B cell (primary cell): ENCODE data around the gene AMZ1. TPM values are rescaled to one million over a fixed set of nuclear protein-coding genes. Genes with fewer than 3 reads are reported as not detected.

Experiments
- ATAC-seq: fragments of 200-7000 bp; cut with Tn5 transposase; one replicate; pipeline ENCODE4 v1.10.0; 2021; ENCODE audit warnings: low read depth, mild to moderate bottlenecking, moderate number of reproducible peaks, moderate library complexity
- CTCF ChIA-PET: fragments of 350-600 bp; sonication (Branson Sonifier 250); formaldehyde crosslinking; loops from one replicate; lab custom pipeline; 2021; ENCODE audit warnings: antibody characterized with exemption, inconsistent platforms; lab: Charles Lee
- POLR2A ChIA-PET: fragments of 350-600 bp; sonication (Branson Sonifier 250); formaldehyde crosslinking; loops from one replicate; lab custom pipeline; 2021; ENCODE audit warnings: antibody characterized with exemption; lab: Charles Lee
- DNase-seq: peaks from one replicate; pipeline ENCODE4 v3.0.0; 2013
- H2AFZ ChIP-seq: 2 replicates; pipeline ENCODE4 v1.6.1; 2012; ENCODE audit warnings: mild to moderate bottlenecking, low read depth, low read length; ENCODE audit not compliant: insufficient read depth, poor library complexity, severe bottlenecking
- H3K27ac ChIP-seq, 2 donors: 1 replicate in 1 of 2; 2 replicates in 1 of 2; pipeline ENCODE4 v1.5.1; 2012 to 2013; ENCODE audit warnings: low read length in 2 of 2, mild to moderate bottlenecking in 2 of 2, moderate library complexity in 1 of 2
- H3K27me3 ChIP-seq, 4 experiments: fragments of 200-600 bp in 1 of 4; sonication (generic) in 1 of 4; replicated peaks in 1 of 4; 1 replicate in 2 of 4; 2 replicates in 2 of 4; pipeline versions ENCODE4 v1.6.1 to v1.7.0; 2013 to 2016; ENCODE audit warnings: low read length in 3 of 4, mild to moderate bottlenecking in 2 of 4, mixed read lengths in 1 of 4, moderate library complexity in 1 of 4; ENCODE audit not compliant: insufficient read depth in 4 of 4, control insufficient read depth in 3 of 4; ENCODE audit errors: control extremely low read depth in 1 of 4
- H3K36me3 ChIP-seq, 2 experiments: replicated peaks in 1 of 2; 1 replicate in 1 of 2; 2 replicates in 1 of 2; pipeline versions ENCODE4 v1.6.1 to v1.7.1; 2013; ENCODE audit warnings: low read length in 1 of 2; ENCODE audit not compliant: insufficient read depth in 2 of 2, control insufficient read depth in 1 of 2; ENCODE audit errors: control extremely low read depth in 1 of 2, extremely low read depth in 1 of 2
- H3K4me1 ChIP-seq, 2 donors: fragments of 200-600 bp in 1 of 2; sonication (generic) in 1 of 2; 1 replicate in 1 of 2; 2 replicates in 1 of 2; pipeline versions ENCODE4 v1.5.1 to v1.6.1; 2013 to 2017; ENCODE audit warnings: low read length in 2 of 2; ENCODE audit not compliant: control insufficient read depth in 2 of 2, insufficient read depth in 2 of 2
- H3K4me2 ChIP-seq: replicated peaks from 2 replicates; pipeline ENCODE3; 2012; ENCODE audit warnings: mild to moderate bottlenecking, low read depth, low read length; ENCODE audit not compliant: poor library complexity, severe bottlenecking
- H3K4me3 ChIP-seq, 5 experiments: fragments of 200-600 bp in 1 of 5; sonication (generic) in 1 of 5; 1 replicate in 3 of 5; 2 replicates in 2 of 5; pipeline versions ENCODE4 v1.5.1 to v1.7.0; 2011 to 2016; ENCODE audit warnings: low read length in 4 of 5, mild to moderate bottlenecking in 4 of 5, low read depth in 2 of 5, control low read depth in 1 of 5, moderate library complexity in 1 of 5; ENCODE audit not compliant: insufficient read depth in 1 of 5; ENCODE audit errors: control extremely low read depth in 1 of 5, extremely low read depth in 1 of 5
- H3K79me2 ChIP-seq: fragments of 200-600 bp; sonication (generic); one replicate; pipeline ENCODE4 v1.6.0; 2016; ENCODE audit warnings: low read length; ENCODE audit not compliant: control insufficient read depth, insufficient read depth
- H3K9ac ChIP-seq: fragments of 200-600 bp; sonication (generic); 2 replicates; pipeline ENCODE4 v1.6.1; 2017; ENCODE audit warnings: mild to moderate bottlenecking, low read length, moderate library complexity
- H3K9me3 ChIP-seq, 3 donors: one replicate each; pipeline versions ENCODE4 v1.6.1 to v1.7.1; 2013; ENCODE audit warnings: low read length in 2 of 3; ENCODE audit not compliant: control insufficient read depth in 2 of 3, insufficient read depth in 1 of 3; ENCODE audit errors: control extremely low read depth in 1 of 3
- H4K20me1 ChIP-seq: 2 replicates; pipeline ENCODE4 v1.6.0; 2012; ENCODE audit warnings: mild to moderate bottlenecking, low read length; ENCODE audit not compliant: insufficient read depth, control insufficient read depth, poor library complexity, severe bottlenecking
- H3K27ac Mint-ChIP-seq: one replicate; pipeline ENCODE4 v1.8.0; 2021; ENCODE audit warnings: mixed read lengths
- H3K27me3 Mint-ChIP-seq: one replicate; pipeline ENCODE4 v1.8.0; 2021; ENCODE audit warnings: mixed read lengths
- H3K4me1 Mint-ChIP-seq: one replicate; pipeline ENCODE4 v1.8.0; 2021; ENCODE audit warnings: mixed read lengths
- H3K4me3 Mint-ChIP-seq: one replicate; pipeline ENCODE4 v1.8.0; 2021; ENCODE audit warnings: mixed read lengths
- H3K9me3 Mint-ChIP-seq: one replicate; pipeline ENCODE4 v1.8.0; 2022; ENCODE audit warnings: mixed read lengths; ENCODE audit not compliant: insufficient read depth
- EZH2 ChIP-seq: IDR thresholded peaks from 2 replicates; pipeline ENCODE4 v1.6.1; 2012; ENCODE audit warnings: borderline replicate concordance, low read depth, mild to moderate bottlenecking, moderate library complexity, low read length; ENCODE audit not compliant: insufficient read depth, poor library complexity, severe bottlenecking
- WGBS: methylation state at CpG from one replicate; pipeline ENCODE4 v1.1.5; 2013; ENCODE audit warnings: missing lambda C conversion rate; ENCODE audit not compliant: insufficient coverage; 5-methylcytosine and 5-hydroxymethylcytosine counted together
- intact Hi-C: fragments of 100-400 bp; cut with micrococcal nuclease; formaldehyde crosslinking; loops from one replicate; pipeline ENCODE4 v1.10.0; 2022
- polyA plus RNA-seq: library from polyadenylated mRNA; depleted of rRNA; stranded (reverse); fragments of >200 nt; gene quantifications from 2 replicates; pipeline ENCODE4 v1.2.3, GENCODE V29; 2012
- total RNA-seq, 2 donors: library from RNA; stranded (reverse); fragments of 120-200 nt in 1 of 2; gene quantifications; 1 replicate in 1 of 2; 2 replicates in 1 of 2; pipeline versions ENCODE4 v1.2.3 to v1.2.4, GENCODE V29; 2013 to 2022
- TF ChIP-seq, protein P1 (sequence below): fragments of 200-600 bp; IDR thresholded peaks from one replicate; pipeline ENCODE4 v1.8.0; 2022; ENCODE audit warnings: antibody characterized with exemption, mild to moderate bottlenecking

Gene AMZ1
- total and polyA plus RNA-seq, 2 donors (not counting 1 experiment from before 2014, with no cell fraction given): 0.73 to 13.2 TPM

DNA sequence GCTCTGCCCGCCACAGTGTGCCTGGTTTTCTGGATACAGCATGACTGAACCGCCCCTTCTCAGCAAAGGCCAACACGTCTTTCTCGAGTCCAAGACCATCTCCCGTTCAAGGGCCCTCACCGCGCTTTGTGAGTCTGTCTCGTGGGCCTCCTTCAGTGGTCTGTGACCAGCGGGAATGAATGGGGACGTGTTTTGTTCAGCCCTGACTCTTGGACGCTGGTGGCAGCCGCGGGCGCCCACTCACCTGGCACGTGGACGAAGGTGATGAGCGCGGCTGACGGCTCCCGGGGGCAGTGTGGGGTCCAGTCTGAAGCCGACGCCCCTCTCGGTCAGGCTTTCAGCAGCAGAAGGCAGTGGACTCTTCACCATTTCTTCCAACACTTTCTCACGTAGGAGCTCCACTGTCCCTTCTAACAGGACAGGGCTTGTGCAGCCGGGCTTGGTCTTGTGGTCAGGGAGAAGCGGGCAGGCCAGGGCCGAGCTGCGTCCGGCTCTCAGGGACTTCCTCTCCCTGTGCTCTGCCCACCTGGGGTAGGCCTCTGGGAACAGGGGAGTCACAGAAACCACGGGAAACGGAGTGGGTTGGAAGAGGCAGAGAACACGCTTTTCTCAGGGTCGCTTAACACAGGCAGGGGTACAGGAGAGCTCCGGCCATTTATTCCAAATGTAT, 30.4 kb downstream of the AMZ1 start:
- Mint-ChIP-seq H3K4me3 (peak overlapping the region; percentile 65), H3K27me3 (no peaks in the 10 kb centered on the region), H3K9me3 (no peaks in the 10 kb centered on the region), H3K4me1 (peaks cover 76% of the 10 kb centered on the region), H3K27ac (peak overlapping the region; percentile 86)
- intact Hi-C loops: loop anchor here (2.0 to 5.0 kb wide), 2 partner anchors 16 to 124 kb away; partner anchors contain the start of gene GNA12
- H3K36me3 ChIP-seq: peaks cover 0 to 14% of the 10 kb centered on the region in 2 experiments
- H3K27me3 ChIP-seq: no peaks in the 10 kb centered on the region
- peaks cover 10% of the 10 kb centered on the region for H4K20me1 ChIP-seq
- H3K4me3 ChIP-seq: no peak overlapping the region
- no peak for ATAC-seq
- H3K4me1 ChIP-seq: peaks cover 54 to 71% of the 10 kb centered on the region in 2 donors
- TF ChIP-seq EZH2: no peak
- TF ChIP-seq, protein P1, sequence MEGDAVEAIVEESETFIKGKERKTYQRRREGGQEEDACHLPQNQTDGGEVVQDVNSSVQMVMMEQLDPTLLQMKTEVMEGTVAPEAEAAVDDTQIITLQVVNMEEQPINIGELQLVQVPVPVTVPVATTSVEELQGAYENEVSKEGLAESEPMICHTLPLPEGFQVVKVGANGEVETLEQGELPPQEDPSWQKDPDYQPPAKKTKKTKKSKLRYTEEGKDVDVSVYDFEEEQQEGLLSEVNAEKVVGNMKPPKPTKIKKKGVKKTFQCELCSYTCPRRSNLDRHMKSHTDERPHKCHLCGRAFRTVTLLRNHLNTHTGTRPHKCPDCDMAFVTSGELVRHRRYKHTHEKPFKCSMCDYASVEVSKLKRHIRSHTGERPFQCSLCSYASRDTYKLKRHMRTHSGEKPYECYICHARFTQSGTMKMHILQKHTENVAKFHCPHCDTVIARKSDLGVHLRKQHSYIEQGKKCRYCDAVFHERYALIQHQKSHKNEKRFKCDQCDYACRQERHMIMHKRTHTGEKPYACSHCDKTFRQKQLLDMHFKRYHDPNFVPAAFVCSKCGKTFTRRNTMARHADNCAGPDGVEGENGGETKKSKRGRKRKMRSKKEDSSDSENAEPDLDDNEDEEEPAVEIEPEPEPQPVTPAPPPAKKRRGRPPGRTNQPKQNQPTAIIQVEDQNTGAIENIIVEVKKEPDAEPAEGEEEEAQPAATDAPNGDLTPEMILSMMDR: no peak
- 80% methylated on average over 33 of the region's 34 CpGs for WGBS
- H3K9me3 ChIP-seq: no peaks in the 10 kb centered on the region
- DNase-seq: no peak
- no peak overlapping the region for H3K9ac ChIP-seq
- no peak overlapping the region for H2AFZ ChIP-seq
- ChIA-PET POLR2A (interaction anchor here (0.7 to 1.9 kb wide), 6 partner anchors 9 to 721 kb away, joined by 3 to 16 read pairs (median 5); no protein-coding TSS in a partner anchor), CTCF (interaction anchor here (0.5 to 7.7 kb wide), 25 partner anchors 8 to 268 kb away, joined by 3 to 81 read pairs (median 4); no protein-coding TSS in a partner anchor)
- no peaks in the 10 kb centered on the region for H3K79me2 ChIP-seq
- H3K27ac ChIP-seq: no peak overlapping the region
- peak overlapping the region; percentile 58 for H3K4me2 ChIP-seq

DNA sequence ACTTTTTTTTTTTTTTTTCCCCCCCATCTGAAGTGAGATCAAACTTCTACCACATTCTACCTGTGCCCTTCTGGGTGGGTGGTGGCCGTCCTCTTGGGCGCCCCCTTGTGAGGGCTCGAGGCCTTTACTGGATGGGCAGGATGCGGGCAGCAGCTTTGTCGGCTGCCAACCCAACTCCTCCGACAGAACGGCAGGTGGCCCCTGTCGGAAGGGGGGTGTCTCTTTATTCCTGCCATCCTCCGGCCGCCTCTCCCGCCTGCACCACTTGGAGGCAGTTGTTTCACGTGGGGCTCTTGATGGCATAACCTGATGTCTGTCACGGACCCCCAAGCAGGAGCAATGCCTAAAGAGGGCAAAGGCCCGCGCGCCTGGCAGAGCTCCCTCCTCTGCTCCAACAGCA, 31.0 kb downstream of the AMZ1 start:
- Histone ChIP-seq H4K20me1 (peaks cover 10% of the 10 kb centered on the region), H3K9ac (no peak overlapping the region), H3K79me2 (no peaks in the 10 kb centered on the region), H3K27ac (no peak overlapping the region), H3K4me1 (peaks cover 54 to 74% of the 10 kb centered on the region in 2 donors), H3K4me2 (no peak overlapping the region), H2AFZ (no peak overlapping the region), H3K9me3 (no peaks in the 10 kb centered on the region), H3K4me3 (no peak overlapping the region), H3K27me3 (no peaks in the 10 kb centered on the region), H3K36me3 (peaks cover 0 to 9% of the 10 kb centered on the region in 2 experiments)
- Mint-ChIP-seq H3K9me3 (no peaks in the 10 kb centered on the region), H3K4me1 (peaks cover 73% of the 10 kb centered on the region), H3K27ac (peak overlapping the region; percentile 86), H3K27me3 (no peaks in the 10 kb centered on the region), H3K4me3 (peak overlapping the region; percentile 44)
- TF ChIP-seq, protein P1: peak; percentile 78
- no peak for TF ChIP-seq EZH2
- ATAC-seq (peak; percentile 54), DNase-seq (peak; percentile 79)
- intact Hi-C loops: loop anchor here (1.0 to 5.0 kb wide), 4 partner anchors 9 to 123 kb away; partner anchors contain the start of gene GNA12
- ChIA-PET CTCF (interaction anchor here (0.5 to 7.7 kb wide), 27 partner anchors 9 to 268 kb away, joined by 3 to 81 read pairs (median 4); no protein-coding TSS in a partner anchor), POLR2A (interaction anchor here (0.7 to 1.9 kb wide), 5 partner anchors 9 to 721 kb away, joined by 3 to 16 read pairs (median 5); no protein-coding TSS in a partner anchor)
- 38% methylated on average over 16 of the region's 16 CpGs for WGBS
